ENCODE results near the gene TMEM25.

GRCh38 chr11:118581057-118581456 is 50.1 kb downstream of the TMEM25 start:
- no peak for TF ChIP-seq ATF3 (IDR thresholded peaks at IDR 0.05)
- no peak for TF ChIP-seq CTCF (IDR thresholded peaks at IDR 0.05; ENCODE audit: low read depth, low read length, missing input control)
- TF ChIP-seq REST (IDR thresholded peaks at IDR 0.05) = no peak
- TF ChIP-seq JUND (IDR thresholded peaks at IDR 0.05) = no peak
- TF ChIP-seq YY1 (IDR thresholded peaks at IDR 0.05) = no peak
- no peak for TF ChIP-seq TAF1 (conservative IDR thresholded peaks at IDR 0.05)
- TF ChIP-seq FOXA2 (IDR thresholded peaks at IDR 0.05) = no peak
- no peak for TF ChIP-seq EGR1 (IDR thresholded peaks at IDR 0.05; ENCODE audit: low read depth in 2 of 2)
